BLaER1 treated with 17β-estradiol and CSF1 and Interleukin-3, amounts not matched to agents 10 nM and 100 nM (cell line): ENCODE data around the gene SACS.

Experiments
- H3K27ac ChIP-seq, 11 experiments: shearing (Covaris generic); formaldehyde crosslinking; 2 replicates each; pipeline ENCODE4 v1.8.1; 2022
- H3K27me3 ChIP-seq, 11 experiments: shearing (Covaris generic); formaldehyde crosslinking; 2 replicates each; pipeline ENCODE4 v1.8.1; 2022
- H3K36me3 ChIP-seq, 11 experiments: shearing (Covaris generic); formaldehyde crosslinking; 2 replicates each; pipeline ENCODE4 v1.8.1; 2022
- H3K4me1 ChIP-seq, 10 experiments: shearing (Covaris generic); formaldehyde crosslinking; 2 replicates each; pipeline ENCODE4 v1.8.1; 2022
- H3K4me2 ChIP-seq, 11 experiments: shearing (Covaris generic); formaldehyde crosslinking; 2 replicates each; pipeline ENCODE4 v1.8.1; 2022
- H3K4me3 ChIP-seq, 10 experiments: shearing (Covaris generic); formaldehyde crosslinking; 2 replicates each; pipeline ENCODE4 v1.8.1; 2022
- H3K9ac ChIP-seq, 11 experiments: shearing (Covaris generic); formaldehyde crosslinking; 2 replicates each; pipeline ENCODE4 v1.8.1; 2022
- H3K9me3 ChIP-seq, 11 experiments: shearing (Covaris generic); formaldehyde crosslinking; replicated peaks in 1 of 11; 2 replicates each; pipeline ENCODE4 v1.8.1; 2022
- H4K20me1 ChIP-seq, 11 experiments: shearing (Covaris generic); formaldehyde crosslinking; 2 replicates each; pipeline ENCODE4 v1.8.1; 2022
- Cebpa-rat ChIP-seq, 11 experiments: shearing (Covaris generic); IDR thresholded peaks; 2 replicates each; pipeline ENCODE4 v1.8.1; 2022

SACS gene

DNA sequence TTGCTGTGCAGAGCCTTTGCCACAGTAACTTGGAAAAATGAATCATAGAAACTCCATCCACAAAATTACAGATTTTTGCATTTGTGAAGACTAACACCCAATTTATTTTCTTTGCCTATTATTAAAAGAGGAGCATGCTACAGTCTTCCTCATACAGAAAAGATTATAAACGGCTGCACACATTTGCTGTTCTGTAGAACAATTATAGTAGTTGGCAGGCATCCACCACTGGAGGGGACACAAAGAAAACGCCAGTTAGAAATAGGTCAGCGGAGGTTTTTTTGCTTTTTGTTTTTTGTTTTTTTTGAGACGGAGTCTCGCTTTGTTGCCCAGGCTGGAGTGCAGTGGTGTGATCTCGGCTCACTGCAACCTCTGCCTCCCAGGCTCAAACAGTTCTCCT lies 51.6 kb downstream of the SACS start:
- no peak overlapping the region for H3K9ac ChIP-seq
- H3K27me3 ChIP-seq = no peaks in the 10 kb centered on the region
- peaks cover 35 to 57% (median 50%) of the 10 kb centered on the region in 10 experiments for H3K4me1 ChIP-seq
- peaks cover 0 to 19% (median 7%) of the 10 kb centered on the region in 11 experiments; a peak in 12 of 22 replicates for H3K9me3 ChIP-seq
- no peaks in the 10 kb centered on the region for H3K36me3 ChIP-seq
- H3K4me2 ChIP-seq = peak overlapping the region in 7 of 11 experiments; percentile 33 to 88 (median 50); a peak in 13 of 22 replicates
- H3K4me3 ChIP-seq = no peak overlapping the region
- no peaks in the 10 kb centered on the region for H4K20me1 ChIP-seq
- peak overlapping the region in 3 of 11 experiments; percentile 12 to 38 (median 23); a peak in 2 of 22 replicates for H3K27ac ChIP-seq
- TF ChIP-seq Cebpa-rat (IDR thresholded peaks at IDR 0.05) = no peak

DNA sequence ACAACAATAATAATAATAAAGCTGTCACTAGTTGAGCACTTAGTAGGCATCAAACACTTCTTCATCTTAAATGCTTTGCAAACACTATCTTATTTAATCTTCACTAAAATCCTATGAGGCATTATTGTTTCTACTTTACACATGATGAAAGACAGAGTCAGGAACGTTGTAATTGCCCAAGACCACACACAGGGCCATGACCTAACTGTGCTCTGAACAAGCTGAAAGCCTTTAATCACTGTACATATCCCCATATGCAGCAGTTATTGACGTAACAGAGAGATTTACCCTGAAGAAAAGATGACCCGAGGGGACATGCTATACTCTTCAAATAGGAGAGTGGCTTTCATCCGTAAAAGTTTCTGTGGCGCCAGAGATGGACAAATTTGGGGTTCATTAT lies 53.0 kb downstream of the SACS start:
- Histone ChIP-seq H3K27me3 (no peaks in the 10 kb centered on the region), H3K36me3 (no peaks in the 10 kb centered on the region), H3K27ac (peak overlapping the region in 5 of 11 experiments; percentile 87 to 93 (median 89); a peak in 6 of 22 replicates), H3K9me3 (peaks cover 0 to 12% (median 7%) of the 10 kb centered on the region in 11 experiments; a peak in 12 of 22 replicates), H4K20me1 (no peaks in the 10 kb centered on the region), H3K4me2 (peak overlapping the region in 10 of 11 experiments; percentile 43 to 95 (median 84); a peak in 15 of 22 replicates), H3K4me1 (peaks cover 45 to 69% (median 63%) of the 10 kb centered on the region in 10 experiments), H3K4me3 (no peak overlapping the region), H3K9ac (no peak overlapping the region)
- TF ChIP-seq Cebpa-rat (IDR thresholded peaks at IDR 0.05) = no peak

DNA sequence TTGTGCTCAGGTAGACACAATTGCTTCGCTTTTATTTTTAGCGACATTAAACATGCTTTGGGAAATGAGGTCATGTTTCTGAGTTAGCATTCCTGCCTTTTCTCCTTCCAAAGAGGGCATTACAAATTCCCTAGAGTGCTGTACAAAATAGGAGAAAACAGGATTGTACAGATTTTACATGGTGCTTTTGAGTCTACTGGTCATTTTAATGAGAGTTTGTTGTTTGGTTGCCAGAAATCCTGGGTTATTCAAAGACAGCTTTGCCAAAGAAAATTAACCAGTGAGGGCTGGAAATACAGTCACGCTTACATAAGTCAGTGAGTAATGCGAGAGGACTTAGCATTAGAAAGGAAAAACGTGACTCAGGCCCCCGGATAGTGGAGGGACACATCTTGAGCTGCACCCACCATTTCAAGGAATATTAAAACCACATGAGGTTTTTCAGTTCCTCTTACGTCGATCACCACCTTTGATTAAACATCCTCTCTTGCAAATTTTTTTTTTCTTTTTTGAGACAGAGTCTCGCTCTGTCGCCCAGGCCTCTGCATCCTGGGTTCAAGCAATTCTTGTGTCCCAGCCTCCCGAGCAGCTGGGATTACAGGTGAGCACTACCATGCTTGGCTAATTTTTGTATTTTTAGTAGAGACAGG lies 55.4 kb downstream of the SACS start:
- peak in 5 of 11 experiments; percentile 30 to 90 (median 61); a peak in 7 of 22 replicates for TF ChIP-seq Cebpa-rat (IDR thresholded peaks at IDR 0.05)
- peaks cover 0 to 13% (median 10%) of the 10 kb centered on the region in 11 experiments; a peak in 16 of 22 replicates for H4K20me1 ChIP-seq
- peak overlapping the region in 10 of 11 experiments; percentile 53 to 93 (median 86); a peak in 21 of 22 replicates for H3K27ac ChIP-seq
- H3K27me3 ChIP-seq = no peaks in the 10 kb centered on the region
- peaks cover 0 to 11% (median 10%) of the 10 kb centered on the region in 11 experiments; a peak in 14 of 22 replicates for H3K36me3 ChIP-seq
- H3K4me3 ChIP-seq = peak overlapping the region in 3 of 10 experiments; percentile 21 to 39 (median 31); a peak in 5 of 20 replicates
- H3K9me3 ChIP-seq = peaks cover 0 to 8% (median 5%) of the 10 kb centered on the region in 11 experiments; a peak in 11 of 22 replicates
- H3K4me1 ChIP-seq = peaks cover 59 to 78% (median 75%) of the 10 kb centered on the region in 10 experiments
- peak overlapping the region; percentile 69 to 95 (median 85) for H3K4me2 ChIP-seq
- H3K9ac ChIP-seq = peak overlapping the region in 10 of 11 experiments; percentile 17 to 75 (median 66); a peak in 18 of 22 replicates

DNA sequence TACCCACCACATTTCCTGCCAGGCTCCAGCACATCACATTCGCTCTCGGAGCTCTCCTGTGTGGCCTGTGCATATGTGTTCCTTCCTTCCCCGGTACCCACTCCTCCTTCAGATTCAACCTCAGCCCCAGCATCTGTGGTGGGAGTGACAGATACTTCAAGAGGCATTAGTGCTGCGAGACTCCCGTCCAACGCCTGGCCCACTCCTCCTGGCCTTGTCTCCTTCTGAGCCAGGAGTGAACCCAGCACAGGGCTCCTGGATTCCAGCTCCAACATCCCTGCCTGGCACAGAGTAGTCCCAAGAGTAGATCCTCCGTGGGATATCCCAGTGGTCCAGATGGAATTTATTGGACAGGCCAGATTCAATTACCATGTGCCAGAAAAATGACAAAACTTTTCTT lies 55.9 kb downstream of the SACS start:
- Histone ChIP-seq H3K27me3 (no peaks in the 10 kb centered on the region), H3K4me3 (peak overlapping the region in 3 of 10 experiments; percentile 21 to 39 (median 31); a peak in 6 of 20 replicates), H3K9ac (peak overlapping the region in 10 of 11 experiments; percentile 17 to 75 (median 66); a peak in 18 of 22 replicates), H4K20me1 (peaks cover 4 to 18% (median 15%) of the 10 kb centered on the region in 11 experiments; a peak in 19 of 22 replicates), H3K4me1 (peaks cover 64 to 84% (median 80%) of the 10 kb centered on the region in 10 experiments), H3K36me3 (peaks cover 0 to 16% (median 15%) of the 10 kb centered on the region in 11 experiments; a peak in 14 of 22 replicates), H3K9me3 (peaks cover 0 to 8% (median 5%) of the 10 kb centered on the region in 11 experiments; a peak in 11 of 22 replicates), H3K4me2 (peak overlapping the region; percentile 69 to 95 (median 85)), H3K27ac (peak overlapping the region in 10 of 11 experiments; percentile 53 to 93 (median 86); a peak in 21 of 22 replicates)
- TF ChIP-seq Cebpa-rat (IDR thresholded peaks at IDR 0.05) = no peak

DNA sequence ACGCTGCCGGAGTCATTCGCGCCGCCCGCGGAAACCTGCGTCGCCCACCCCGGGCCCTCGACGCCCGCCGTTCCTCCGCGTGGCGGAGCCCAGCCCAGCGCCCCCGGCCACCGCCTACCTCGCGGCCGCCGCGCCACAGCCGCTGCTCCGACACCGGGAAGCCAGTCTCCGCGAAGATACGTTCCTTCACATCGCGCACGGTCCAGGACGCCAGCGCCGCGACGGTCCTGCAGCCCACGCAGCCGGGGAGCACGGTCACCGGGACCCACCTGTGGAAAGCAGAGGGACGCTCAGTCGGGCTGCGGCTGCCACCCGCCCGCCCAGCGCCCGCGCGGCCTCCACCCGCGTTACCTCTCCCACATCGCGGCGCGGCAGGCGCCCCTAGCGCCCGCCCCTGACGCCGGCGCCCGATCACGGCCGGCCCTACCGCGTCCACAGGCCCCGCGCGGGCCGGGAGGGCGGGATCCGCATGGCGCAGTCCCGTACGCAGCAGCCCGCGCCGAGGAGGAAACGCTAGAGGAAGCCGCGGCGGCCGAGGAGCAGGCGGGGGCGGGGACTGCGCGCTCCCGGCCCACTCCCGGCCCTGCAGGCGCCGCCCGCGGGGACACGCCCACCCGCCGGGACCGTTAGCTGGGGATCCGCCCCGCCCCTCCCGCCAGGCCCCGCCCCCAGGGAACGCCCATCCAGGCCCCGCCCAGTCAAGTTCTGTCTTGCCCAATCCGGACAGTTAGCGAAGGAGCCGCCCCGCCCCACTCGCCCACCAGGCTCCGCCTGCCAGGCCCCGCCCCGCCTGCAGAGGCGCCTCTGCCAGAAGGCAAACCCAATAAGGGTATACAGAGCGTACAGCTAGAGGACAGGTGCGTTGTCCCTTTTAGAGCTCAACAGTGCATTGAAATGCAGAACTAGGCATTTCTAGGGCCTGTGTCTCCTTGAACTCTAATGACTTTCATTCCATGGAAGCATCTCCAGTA lies 58.2 kb downstream of the SACS start:
- Histone ChIP-seq H3K9ac (peak overlapping the region; percentile 88 to 99 (median 95)), H3K4me3 (peak overlapping the region; percentile 81 to 92 (median 88)), H3K27ac (peak overlapping the region; percentile 82 to 99 (median 95)), H3K9me3 (peaks cover 0 to 8% (median 5%) of the 10 kb centered on the region in 11 experiments; a peak in 11 of 22 replicates), H3K27me3 (no peaks in the 10 kb centered on the region), H3K4me1 (peaks cover 68 to 79% (median 74%) of the 10 kb centered on the region in 10 experiments), H3K4me2 (peak overlapping the region; percentile 74 to 92 (median 86)), H4K20me1 (peaks cover 15 to 40% (median 31%) of the 10 kb centered on the region in 11 experiments; a peak in 20 of 22 replicates), H3K36me3 (peaks cover 8 to 39% (median 36%) of the 10 kb centered on the region in 11 experiments)
- no peak for TF ChIP-seq Cebpa-rat (IDR thresholded peaks at IDR 0.05)

DNA sequence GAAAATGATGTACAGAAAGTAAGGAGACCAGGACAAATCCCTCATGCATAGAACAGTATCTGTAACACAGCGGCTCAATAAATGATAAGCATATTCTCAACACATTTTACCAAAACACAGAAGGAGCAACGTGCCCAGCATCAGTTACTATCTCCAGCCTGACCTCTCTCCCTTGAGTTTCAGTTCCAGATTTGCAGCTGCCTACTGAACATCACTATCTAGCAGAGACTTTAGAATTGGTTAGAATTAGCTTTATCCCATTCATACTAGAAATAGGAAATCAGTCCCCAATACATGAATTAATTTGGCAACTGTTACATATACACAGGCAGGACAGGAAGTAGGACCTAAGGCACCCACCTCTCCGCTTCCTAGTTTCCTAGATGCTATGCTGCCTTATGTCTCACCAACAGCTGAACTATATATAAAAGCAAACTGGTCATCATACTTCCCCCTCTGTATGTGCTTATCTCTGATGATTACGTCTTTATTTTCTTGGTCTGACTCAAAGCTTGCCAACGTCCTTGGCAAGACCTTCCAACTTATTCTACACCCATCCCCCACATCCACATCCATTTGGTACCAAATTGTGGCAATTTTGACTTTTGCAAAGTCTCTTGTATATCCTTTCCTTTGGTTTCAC lies 61.1 kb downstream of the SACS start:
- peak overlapping the region in 9 of 11 experiments; percentile 15 to 73 (median 44); a peak in 14 of 22 replicates for H3K27ac ChIP-seq
- H3K4me1 ChIP-seq = peaks cover 41 to 50% (median 46%) of the 10 kb centered on the region in 10 experiments
- no peaks in the 10 kb centered on the region for H3K9me3 ChIP-seq
- peak overlapping the region; percentile 74 to 92 (median 82) for H3K4me2 ChIP-seq
- H3K4me3 ChIP-seq = peak overlapping the region in 8 of 10 experiments; percentile 24 to 92 (median 88); a peak in 14 of 20 replicates
- H3K36me3 ChIP-seq = peaks cover 37 to 68% (median 65%) of the 10 kb centered on the region in 11 experiments
- TF ChIP-seq Cebpa-rat (IDR thresholded peaks at IDR 0.05) = no peak
- peak overlapping the region in 6 of 11 experiments; percentile 1 to 96 (median 34); a peak in 7 of 22 replicates for H3K9ac ChIP-seq
- H3K27me3 ChIP-seq = no peaks in the 10 kb centered on the region
- peaks cover 15 to 62% (median 41%) of the 10 kb centered on the region in 11 experiments; a peak in 20 of 22 replicates for H4K20me1 ChIP-seq

DNA sequence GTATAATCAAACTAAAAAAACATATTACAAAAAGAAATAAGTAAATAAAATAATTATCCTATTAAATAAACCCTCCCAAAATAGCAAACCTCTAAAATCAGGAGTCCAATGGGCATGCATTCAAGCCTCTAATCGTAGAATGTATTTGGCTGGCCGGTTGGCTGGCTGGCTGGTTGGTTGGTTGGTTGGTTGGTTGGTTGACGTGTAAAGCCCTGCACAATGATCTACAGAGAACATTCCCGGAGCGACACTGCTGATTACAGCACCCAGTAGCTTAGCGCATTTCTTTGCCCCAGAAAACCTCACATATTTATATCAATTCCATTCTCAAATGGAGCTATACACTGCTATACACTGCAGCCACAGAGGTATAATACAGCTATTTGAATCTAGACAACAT lies 65.6 kb downstream of the SACS start:
- H3K27me3 ChIP-seq = no peaks in the 10 kb centered on the region
- TF ChIP-seq Cebpa-rat (IDR thresholded peaks at IDR 0.05) = no peak
- H3K36me3 ChIP-seq = peaks cover 82 to 100% (median 98%) of the 10 kb centered on the region in 11 experiments
- no peaks in the 10 kb centered on the region for H3K9me3 ChIP-seq
- H3K9ac ChIP-seq = no peak overlapping the region
- H3K27ac ChIP-seq = no peak overlapping the region
- H4K20me1 ChIP-seq = peaks cover 13 to 89% (median 25%) of the 10 kb centered on the region in 11 experiments; a peak in 20 of 22 replicates
- no peak overlapping the region for H3K4me2 ChIP-seq
- H3K4me1 ChIP-seq = peaks cover 9 to 16% (median 14%) of the 10 kb centered on the region in 10 experiments
- no peak overlapping the region for H3K4me3 ChIP-seq
